ENCODE measurements around the gene GCLM.

DNA sequence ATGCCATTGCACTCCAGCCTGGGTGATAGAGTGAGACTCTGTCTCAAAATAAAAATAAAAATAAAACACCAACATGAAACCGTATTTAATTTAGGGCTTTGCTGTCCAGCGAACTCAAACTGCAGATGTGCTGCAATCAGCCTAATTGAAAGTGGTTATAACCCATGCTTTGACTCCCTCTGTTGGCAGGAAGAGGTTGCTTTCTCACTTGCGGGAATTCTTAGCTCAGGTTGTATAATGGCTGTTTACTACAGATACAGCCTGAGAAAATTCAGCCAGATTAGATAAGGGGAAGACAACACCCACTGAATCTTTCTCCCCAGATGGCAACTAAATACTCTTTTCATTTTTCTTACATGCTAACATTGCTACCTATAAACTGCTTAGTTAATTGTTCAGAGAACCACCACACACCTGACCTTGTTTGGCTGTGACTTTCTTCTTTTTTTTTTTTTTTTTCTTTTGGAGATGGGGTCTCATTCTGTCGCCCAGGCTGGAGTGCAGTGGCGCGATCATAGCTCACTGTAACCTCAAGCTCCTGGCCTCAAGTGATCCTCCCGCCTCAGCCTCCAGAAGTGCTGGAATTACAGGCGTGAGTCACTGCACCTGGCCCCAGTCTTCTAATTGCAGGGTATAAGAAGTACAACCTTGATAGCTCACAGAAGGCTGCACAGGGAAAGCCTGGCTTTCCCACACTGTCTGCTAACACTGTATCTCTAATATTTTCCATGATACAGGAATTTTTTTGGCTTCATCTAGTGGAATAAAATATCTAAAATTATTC, 64.8 kb downstream of the GCLM start:
- TF ChIP-seq, protein P1, sequence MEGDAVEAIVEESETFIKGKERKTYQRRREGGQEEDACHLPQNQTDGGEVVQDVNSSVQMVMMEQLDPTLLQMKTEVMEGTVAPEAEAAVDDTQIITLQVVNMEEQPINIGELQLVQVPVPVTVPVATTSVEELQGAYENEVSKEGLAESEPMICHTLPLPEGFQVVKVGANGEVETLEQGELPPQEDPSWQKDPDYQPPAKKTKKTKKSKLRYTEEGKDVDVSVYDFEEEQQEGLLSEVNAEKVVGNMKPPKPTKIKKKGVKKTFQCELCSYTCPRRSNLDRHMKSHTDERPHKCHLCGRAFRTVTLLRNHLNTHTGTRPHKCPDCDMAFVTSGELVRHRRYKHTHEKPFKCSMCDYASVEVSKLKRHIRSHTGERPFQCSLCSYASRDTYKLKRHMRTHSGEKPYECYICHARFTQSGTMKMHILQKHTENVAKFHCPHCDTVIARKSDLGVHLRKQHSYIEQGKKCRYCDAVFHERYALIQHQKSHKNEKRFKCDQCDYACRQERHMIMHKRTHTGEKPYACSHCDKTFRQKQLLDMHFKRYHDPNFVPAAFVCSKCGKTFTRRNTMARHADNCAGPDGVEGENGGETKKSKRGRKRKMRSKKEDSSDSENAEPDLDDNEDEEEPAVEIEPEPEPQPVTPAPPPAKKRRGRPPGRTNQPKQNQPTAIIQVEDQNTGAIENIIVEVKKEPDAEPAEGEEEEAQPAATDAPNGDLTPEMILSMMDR (IDR thresholded peaks at IDR 0.05) = peak; percentile 40 to 84 (median 74)
- no peak for TF ChIP-seq POLR2A (IDR thresholded peaks at IDR 0.05)

Data from adrenal gland (tissue), 5 donors.